GM19239 (cell line): ENCODE data around the gene SNURF.
"Not testable (repeated sequence)": the region's sequence is repeated elsewhere in the genome, so short reads cannot be mapped to it uniquely, and the experiment has no call there.

Experiments
- DNase-seq: peaks from one replicate; pipeline ENCODE4 v3.0.0; 2011; ENCODE audit warnings: low spot score; ENCODE audit not compliant: insufficient read length
- FAIRE-seq: peaks from 2 replicates; lab custom pipeline; 2011; peaks lifted over from hg19 to GRCh38; lab: Jason Lieb, UNC

SNURF gene

GRCh38 chr15:24954783-24955530 lies at the start of gene SNURF, which contains the start of gene SNRPN:
TSS of gene SNURF (plus strand) at chr15:24954987. CDS start at chr15:24955049, 62 bp downstream.
TSS of gene SNRPN (plus strand) at chr15:24954987. CDS start at chr15:24974454, 19,467 bp downstream.
- no peak for FAIRE-seq
- DNase-seq: no peak

DNA sequence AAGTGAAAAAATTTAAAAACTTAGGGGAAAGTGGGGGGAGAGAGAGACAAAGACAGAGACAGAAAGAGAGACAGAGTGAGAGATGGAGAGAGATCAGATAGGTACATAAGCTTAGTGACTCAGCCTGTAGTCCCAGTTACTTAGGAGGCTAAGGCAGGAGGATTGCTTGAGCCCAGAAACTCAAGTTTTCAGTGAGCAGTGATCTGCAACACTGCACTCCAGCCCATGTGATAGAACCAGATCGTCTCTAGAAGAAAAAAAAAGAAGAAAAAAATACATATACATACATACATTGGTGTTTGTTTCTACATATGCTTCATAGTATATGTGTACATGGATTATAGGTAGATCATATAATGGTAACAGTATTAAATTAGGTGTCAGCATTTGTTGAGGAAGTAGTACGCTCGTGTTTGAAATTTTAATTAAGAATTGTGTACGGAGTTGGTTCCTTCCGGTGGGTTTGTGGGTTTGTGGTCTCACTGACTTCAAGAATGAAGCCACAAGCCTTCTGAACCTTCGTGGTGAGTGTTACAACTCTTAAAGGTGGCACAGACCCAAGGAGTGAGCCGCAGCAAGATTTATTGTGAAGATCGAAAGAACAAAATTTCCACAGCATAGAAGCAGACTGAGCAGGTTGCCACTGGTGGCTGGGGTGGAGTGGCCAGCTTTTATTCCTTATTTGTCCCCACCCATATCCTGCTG lies 38.3 kb upstream of the SNURF start:
- FAIRE-seq (no peak), DNase-seq (no peak)

- FAIRE-seq (no peak), DNase-seq (no peak)
Observed at GRCh38 chr15:24917431-24917830, 37.4 kb upstream of the SNURF start.

GRCh38 chr15:24919446-24919845 lies 35.3 kb upstream of the SNURF start:
- FAIRE-seq (no peak), DNase-seq (no peak)

- FAIRE-seq, DNase-seq: not testable (repeated sequence)
Observed at GRCh38 chr15:24922781-24923180, 32.0 kb upstream of the SNURF start.

GRCh38 chr15:24924153-24924552 lies 30.6 kb upstream of the SNURF start:
- DNase-seq: no peak
- FAIRE-seq: no peak

DNA sequence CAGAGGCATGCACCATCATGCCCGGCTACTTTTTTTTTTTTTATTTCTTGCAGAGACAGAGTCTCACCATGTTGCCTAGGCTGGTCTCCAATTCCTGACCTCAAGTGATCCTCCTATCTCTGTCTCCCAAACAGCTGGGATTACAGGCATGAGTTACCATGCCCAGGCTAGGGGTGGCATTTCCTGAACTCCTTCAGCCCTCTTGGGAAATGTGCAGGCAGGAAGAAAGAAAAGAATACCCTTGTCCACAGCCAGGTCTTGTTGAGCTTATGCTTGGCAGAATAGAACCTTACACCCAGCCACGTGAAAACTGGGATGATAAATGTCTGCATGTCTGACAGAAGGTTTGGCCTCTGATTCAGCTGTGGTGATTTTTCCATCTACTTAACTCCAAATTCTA lies 30.2 kb upstream of the SNURF start:
- no peak for DNase-seq
- FAIRE-seq: no peak

- not testable (repeated sequence) for FAIRE-seq, DNase-seq
Observed at GRCh38 chr15:24931874-24932732, 22.7 kb upstream of the SNURF start.

- FAIRE-seq (no peak), DNase-seq (no peak)
Observed at GRCh38 chr15:24933716-24934115, 21.1 kb upstream of the SNURF start.

DNA sequence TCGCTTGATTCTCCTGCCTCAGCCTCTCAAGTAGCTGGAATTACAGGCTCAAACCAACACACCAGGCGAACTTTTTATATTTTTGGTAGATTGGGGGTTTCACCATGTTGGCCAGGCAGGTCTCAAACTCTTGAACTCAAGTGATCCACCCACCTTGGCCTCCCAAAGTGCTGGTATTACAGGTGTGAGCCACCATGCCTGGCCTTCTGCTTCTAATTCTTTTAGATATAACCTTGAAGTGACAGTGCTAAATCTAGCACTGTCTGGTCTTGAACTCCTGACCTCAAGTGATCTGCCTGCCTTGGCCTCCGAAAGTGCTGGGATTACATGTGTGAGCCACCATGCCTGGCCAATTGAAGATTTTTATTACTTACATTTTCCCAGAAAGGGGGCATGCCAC lies 16.6 kb upstream of the SNURF start:
- not testable (repeated sequence) for DNase-seq, FAIRE-seq

GRCh38 chr15:24940236-24940635 lies 14.6 kb upstream of the SNURF start:
- no peak for FAIRE-seq
- no peak for DNase-seq

DNA sequence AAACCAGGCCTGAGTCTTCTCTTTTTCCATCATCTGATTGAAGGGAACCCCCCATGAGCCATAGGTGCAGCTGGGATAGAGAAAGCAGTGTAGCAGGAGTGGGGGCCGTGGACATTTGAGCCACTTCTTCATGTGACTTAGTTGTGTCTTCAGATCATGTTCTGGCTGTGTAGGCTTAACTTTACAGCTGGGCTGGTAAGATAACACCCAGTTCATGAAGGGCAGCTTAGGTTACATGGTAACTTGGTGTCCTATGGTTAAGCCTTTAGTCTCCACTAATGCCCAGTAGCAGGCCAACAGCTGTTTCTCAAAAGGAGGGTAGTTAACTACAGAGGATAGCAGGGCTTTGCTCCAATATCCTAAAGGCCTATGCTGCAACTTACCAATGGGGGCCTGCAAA lies 11.4 kb upstream of the SNURF start:
- FAIRE-seq: no peak
- no peak for DNase-seq

DNA sequence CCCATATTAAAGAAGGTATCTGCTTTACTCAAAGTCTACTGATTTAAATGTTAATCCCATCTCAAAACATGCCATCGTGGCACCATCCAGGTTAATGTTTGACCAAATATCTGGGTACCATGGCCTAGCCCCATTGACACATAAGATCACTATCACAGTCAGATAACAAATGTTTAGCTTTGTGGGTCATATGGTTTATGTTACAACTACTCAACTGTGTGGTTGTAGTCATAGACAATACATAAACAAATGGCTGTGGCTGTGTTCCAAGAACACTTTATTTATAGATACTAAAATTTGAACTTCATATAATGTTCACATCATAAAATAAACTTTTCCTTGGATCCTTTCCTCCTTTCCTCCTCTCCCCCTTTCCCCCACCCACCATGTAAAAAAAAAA lies 9.8 kb upstream of the SNURF start:
- FAIRE-seq (no peak), DNase-seq (no peak)

DNA sequence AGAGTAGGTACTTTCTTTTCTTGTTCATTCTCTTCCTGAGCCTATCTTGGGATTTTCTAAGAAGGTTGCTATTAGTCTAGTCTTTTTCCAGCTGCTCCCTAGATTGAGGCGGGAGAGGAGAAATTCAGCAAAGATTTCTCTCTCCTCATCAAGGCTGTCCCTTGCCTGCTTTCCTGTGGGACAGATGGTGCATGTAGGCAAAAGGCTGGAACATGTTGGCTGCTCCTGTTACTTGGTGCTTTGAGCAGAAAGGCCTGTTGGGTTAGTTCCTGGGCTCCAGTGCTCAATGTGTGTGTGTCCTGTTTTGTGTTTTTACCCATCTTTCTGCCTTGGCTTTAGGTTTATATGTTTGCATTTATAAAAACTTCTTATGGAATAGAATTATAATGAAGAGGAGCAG lies 9.1 kb upstream of the SNURF start:
- FAIRE-seq (no peak), DNase-seq (no peak)

- DNase-seq: no peak
- FAIRE-seq: no peak
Observed at GRCh38 chr15:24948495-24948894, 6.3 kb upstream of the SNURF start.

DNA sequence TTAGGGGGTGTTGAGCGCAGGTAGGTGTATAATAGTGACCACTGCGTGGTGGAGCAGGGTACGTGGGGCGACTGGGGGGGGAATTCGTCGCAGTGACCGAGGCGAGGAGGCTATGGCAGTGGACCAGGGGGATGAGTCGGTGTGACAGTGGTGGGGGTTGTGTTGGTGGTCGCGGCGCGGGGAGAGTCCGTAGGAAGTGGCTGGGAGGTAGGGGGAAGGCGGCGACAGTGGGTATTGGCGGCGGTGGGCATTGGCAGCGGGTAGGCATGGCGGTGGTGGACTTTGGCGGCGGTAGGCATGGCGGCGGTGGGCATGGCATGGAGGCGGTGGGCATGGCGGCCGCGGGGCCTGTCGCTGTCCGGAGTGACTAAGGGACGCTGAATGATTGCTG lies 739 bp downstream of the SNURF start:
- DNase-seq (no peak), FAIRE-seq (no peak)

DNA sequence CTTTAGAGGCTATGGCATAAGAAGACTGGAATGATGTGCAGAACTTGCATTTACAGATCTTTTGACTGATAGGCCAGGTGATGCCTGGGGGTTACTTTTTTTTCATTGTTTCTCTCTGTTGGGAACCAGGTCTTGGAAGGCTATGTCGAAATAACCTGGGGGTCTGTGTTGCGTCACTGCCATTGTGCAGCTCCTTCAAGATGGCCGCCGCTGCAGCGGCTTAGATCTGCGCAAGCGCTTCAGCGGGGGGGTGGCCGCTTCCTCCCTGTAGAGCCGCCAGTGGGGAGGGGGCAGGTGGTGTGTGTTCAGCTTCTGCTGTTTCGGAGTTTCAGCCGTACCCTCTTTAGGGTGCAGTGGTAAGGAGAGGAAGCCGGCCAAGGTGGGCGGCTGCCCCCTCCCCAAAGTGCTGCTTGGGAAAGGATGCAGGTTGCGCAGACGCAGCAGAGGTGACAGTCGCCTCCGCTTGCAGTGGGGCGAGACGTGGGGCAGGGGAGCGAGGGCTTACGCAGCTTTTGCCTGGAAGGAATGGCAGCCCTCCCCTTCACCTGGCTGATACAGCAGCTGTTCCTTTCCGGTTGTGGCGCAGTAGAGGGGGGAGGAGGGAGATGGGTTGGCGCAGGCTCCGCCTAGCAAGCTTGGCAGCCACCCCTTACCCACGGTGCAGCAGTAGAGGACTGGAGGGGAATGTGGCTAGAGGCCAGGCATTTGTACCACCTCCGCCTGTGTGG lies 1.5 kb downstream of the SNURF start:
- FAIRE-seq (no peak), DNase-seq (no peak)

GRCh38 chr15:24957691-24958090 lies 2.9 kb downstream of the SNURF start:
- DNase-seq (no peak), FAIRE-seq (no peak)

DNA sequence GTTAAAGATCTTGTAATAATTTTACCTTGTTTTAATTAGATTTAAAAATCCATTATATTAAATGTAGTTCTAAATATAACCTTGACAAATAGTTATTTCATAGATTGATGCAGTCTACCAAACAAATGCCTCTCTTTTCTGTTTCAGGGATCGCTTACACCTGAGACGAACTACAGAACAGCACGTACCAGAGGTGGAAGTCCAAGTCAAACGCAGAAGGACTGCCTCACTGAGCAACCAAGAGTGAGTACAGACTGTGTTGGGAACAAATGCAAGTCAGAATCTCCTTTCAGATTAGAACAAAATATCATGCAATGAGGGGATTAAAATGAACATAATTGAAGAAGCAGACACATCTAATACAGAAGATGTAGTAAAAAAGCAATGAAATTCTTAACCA lies 7.2 kb downstream of the SNURF start:
- DNase-seq (no peak), FAIRE-seq (no peak)

GRCh38 chr15:24962880-24963279 lies 8.1 kb downstream of the SNURF start:
- FAIRE-seq (no peak), DNase-seq (no peak)
